ENCODE measurements around the gene FOXK1.

Gene FOXK1

DNA sequence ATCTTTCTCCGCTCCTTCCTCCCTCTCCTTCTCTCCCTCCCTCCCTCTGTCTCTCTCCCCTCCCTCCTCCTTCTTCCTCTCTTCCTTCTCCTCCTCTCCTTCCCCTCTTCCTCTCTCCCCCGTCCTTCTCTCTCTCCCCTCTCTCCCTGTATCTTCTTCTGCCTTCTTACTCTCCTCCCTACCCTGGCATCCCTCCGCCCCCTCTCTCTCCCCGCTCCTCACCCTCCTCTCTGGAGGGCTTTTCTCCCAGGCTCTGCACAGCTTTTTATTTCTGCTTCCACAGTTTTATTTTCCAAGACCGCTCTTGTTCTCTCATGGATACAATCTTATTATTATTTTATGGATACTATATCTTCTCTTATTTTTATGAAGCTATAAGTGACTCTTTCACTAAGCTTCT, 125.9 kb downstream of the FOXK1 start:
- no peak for TF ChIP-seq ZNF274 (IDR thresholded peaks at IDR 0.05; ENCODE audit: low read depth, low read length)
- no peak overlapping the region for H3K4me3 ChIP-seq (ENCODE audit: low read length)

DNA sequence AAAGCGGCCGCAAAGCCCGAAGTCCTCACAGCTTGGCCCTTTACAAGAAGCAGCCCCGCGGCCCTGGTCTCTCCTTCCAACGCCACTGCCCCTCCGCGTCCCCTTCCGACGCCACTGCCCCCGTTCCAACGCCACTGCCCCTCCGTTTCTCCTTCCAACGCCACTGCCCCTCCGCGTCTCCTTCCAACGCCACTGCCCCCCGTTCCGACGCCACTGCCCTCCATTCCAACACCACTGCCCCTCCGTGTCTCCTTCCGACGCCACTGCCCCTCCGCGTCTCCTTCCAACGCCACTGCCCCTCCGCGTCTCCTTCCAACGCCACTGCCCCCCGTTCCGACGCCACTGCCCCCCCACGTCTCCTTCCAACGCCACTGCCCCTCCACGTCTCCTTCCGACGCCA, 126.5 kb downstream of the FOXK1 start:
- TF ChIP-seq ZNF274 (IDR thresholded peaks at IDR 0.05; ENCODE audit: low read depth, low read length), result no peak
- no peak overlapping the region for H3K4me3 ChIP-seq (ENCODE audit: low read length)

DNA sequence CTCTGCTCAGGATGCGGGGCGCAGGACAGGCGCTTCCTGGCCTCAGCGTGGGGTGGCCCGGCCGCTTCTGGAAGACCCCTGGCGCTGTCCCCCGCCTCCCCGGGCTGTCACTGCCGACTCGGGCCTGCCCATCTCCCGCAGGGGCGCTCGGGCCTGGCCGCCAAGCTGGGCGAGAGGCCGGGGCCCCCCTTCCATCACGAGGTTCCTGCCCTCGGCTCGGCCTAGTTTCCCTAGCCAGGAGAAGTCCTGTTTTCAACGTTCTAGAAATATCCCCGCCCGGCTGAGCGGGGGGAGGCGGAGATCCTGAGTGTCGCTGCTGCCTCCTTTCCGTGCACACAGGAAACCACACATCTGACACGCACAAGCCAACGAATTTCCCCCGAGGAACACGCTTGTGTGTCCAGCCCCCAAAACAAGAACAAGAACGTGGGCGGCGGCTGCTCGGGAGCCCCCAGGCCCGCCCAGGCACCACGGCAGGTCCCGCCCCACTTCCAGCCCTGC, 127.0 kb downstream of the FOXK1 start:
- no peak for TF ChIP-seq ZNF274 (IDR thresholded peaks at IDR 0.05; ENCODE audit: low read depth, low read length)
- H3K4me3 ChIP-seq (ENCODE audit: low read length), result no peak overlapping the region; the same call in 1 of the 2 replicates

DNA sequence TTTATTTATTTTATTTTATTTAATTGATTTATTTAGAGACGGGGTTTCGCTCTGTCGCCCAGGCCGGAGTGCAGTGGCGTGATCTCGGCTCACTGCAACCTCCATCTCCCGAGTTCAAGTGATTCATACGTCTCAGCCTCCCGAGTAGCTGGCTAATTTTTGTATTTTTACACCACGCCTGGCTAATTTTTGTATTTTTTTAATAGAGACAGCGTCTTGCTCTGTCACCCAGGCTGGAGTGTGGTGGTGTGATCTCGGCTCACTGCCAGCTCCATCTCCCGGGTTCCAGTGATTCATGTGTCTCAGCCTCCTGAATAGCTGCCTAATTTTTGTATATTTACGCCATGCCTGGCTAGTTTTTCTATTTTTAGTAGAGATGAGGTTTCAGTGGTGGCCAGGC, 127.6 kb downstream of the FOXK1 start:
- no peak overlapping the region for H3K4me3 ChIP-seq (ENCODE audit: low read length)
- no peak for TF ChIP-seq ZNF274 (IDR thresholded peaks at IDR 0.05; ENCODE audit: low read depth, low read length)

DNA sequence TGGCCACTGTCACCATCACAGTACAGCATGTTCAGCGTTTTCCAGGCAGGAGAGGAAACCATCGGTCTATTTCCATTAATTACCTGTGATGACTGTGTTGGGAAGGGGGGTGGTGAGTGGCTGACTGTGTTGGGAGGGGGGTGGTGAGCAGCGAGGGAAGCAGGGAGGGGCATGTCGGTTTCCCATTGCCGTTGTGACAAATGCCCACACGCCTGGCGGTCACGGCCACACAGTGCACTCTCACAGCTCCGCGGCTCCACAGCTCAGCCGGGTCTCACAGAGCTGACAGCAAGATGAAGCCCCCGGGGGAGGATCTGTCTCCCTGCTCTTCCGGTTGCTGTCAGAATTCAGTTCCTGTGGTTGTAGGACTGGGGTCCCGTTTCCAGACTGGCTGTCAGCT, 132.3 kb downstream of the FOXK1 start:
- no peak overlapping the region for H3K4me3 ChIP-seq (ENCODE audit: low read length)
- TF ChIP-seq ZNF274 (IDR thresholded peaks at IDR 0.05; ENCODE audit: low read depth, low read length), result no peak

DNA sequence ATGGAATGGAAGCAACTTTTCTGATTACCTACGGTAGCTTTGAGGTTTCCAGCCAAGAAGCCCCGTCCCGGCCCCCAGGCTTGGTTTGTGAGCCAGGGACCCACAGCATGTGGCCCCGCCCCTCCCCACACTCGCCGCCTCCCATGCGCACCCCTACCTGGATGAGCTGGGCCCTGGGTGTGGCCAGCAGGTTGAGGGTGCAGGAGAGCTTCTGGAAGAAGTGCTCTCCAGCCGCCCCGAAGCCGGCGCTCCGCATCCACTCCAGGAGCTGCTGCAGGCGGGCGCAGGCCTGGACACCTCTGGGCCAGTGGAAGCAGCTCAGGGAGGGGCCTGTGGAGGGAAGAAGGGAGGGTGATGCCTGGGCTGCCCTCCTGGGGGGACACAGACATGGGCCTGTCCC, 133.0 kb downstream of the FOXK1 start:
- no peak overlapping the region for H3K4me3 ChIP-seq (ENCODE audit: low read length)
- no peak for TF ChIP-seq ZNF274 (IDR thresholded peaks at IDR 0.05; ENCODE audit: low read depth, low read length)

DNA sequence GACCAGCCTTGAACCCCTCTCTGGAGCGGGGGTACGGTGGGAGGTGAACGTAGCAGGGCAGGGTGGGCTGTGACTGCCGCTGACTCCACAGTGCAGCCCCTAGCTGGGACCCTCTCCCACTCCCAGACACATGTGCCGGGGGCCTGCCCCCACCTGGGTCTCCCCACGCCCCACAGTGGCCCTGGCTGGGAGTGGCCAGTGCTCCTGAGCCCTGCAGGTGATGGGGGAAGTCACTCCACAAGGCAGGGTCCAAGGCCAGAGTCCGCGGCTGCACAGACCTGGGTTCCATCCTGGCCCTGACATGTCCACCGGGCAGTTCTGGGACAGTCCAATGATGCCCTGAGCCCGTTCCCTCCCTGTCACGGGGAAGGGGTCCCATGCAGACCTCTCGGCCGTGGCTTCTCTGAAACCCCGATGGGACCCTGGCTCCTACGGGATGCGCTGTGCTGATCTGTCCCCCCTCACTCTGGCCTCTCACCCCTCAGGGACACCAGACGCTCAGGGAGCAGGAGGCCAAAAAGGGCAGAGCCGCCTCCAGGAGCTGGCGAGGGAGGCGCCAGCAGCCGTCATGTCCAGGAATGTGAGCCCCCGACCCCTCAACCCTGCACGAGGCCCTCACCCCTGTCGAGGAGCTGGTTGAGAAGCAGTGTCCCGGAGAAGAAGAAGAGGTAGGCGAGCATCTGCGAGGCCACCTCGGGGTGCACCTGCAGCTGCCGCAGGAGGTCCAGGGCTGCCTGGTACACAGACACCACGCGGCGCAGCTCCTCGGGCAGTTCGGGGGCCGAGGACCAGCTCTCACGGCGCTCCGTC, 133.7 kb downstream of the FOXK1 start:
- H3K4me3 ChIP-seq (ENCODE audit: low read length), result no peak overlapping the region
- TF ChIP-seq ZNF274 (IDR thresholded peaks at IDR 0.05; ENCODE audit: low read depth, low read length), result no peak

DNA sequence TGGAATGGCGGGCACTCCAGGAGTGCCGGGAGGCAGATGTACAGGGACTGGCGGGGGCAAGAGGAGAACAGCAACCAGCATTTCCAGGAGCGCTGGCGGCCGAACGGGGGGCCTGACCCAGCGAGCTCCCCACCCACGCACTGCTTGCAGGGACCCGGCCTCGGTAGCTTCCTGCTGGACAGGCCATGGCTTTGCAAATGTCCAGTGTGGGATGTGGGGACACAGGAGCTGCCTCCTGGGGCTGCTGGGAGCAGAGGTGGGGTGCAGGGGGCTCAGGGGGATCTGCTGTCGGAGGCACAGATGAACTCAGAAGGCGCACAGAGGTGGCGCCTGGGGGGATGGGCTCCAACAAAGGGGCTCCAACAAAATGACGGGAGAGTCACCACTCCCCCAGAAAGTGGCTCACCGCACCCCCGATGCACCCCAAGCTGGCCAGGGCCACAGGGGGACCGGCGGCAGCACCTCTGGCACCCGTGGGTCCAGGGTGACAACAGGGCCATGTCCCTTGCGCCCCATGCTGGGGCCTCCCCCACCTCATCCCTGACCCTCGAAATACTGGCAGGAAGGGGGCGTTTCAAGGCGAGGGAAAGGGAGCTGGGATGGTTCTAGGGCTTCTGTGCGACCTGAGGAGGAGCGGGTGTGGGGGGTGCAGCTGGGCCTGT, 134.5 kb downstream of the FOXK1 start:
- TF ChIP-seq ZNF274 (IDR thresholded peaks at IDR 0.05; ENCODE audit: low read depth, low read length), result no peak
- no peak overlapping the region for H3K4me3 ChIP-seq (ENCODE audit: low read length)

DNA sequence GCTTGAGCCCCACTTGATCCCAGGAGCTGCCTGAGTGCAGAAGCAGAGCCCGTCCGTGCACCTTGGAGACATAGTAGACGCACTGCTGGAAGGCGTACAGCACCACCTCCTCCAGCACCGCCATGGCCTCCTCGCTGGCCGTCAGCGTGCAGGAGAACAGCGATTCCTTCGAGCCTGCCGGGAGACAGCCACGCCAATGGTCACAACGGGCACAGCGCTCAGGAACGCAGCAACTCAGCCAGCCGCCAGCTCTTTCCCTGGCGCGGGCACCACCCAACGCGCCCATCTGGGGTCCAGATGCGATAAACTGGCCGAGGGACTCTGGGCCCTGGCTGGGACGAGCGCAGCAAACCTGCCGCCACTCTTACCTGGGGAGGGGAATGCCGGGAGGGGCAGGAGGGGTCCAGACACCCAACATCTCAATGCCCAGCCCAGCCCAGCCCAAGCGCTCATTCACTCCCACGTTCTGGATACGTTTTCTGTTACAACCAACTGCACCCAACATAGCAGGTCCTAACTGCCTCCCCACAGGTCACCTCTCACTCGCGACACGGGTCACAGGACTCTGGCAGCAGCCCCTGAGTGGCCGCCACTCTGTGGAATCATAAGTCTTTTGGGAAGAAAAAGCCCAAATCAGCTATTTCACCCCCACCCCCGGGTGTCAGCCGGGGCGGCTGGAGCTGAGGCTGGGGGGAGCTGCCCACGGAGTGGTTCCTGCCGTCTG, 135.2 kb downstream of the FOXK1 start:
- no peak overlapping the region for H3K4me3 ChIP-seq (ENCODE audit: low read length)
- TF ChIP-seq ZNF274 (IDR thresholded peaks at IDR 0.05; ENCODE audit: low read depth, low read length), result no peak

DNA sequence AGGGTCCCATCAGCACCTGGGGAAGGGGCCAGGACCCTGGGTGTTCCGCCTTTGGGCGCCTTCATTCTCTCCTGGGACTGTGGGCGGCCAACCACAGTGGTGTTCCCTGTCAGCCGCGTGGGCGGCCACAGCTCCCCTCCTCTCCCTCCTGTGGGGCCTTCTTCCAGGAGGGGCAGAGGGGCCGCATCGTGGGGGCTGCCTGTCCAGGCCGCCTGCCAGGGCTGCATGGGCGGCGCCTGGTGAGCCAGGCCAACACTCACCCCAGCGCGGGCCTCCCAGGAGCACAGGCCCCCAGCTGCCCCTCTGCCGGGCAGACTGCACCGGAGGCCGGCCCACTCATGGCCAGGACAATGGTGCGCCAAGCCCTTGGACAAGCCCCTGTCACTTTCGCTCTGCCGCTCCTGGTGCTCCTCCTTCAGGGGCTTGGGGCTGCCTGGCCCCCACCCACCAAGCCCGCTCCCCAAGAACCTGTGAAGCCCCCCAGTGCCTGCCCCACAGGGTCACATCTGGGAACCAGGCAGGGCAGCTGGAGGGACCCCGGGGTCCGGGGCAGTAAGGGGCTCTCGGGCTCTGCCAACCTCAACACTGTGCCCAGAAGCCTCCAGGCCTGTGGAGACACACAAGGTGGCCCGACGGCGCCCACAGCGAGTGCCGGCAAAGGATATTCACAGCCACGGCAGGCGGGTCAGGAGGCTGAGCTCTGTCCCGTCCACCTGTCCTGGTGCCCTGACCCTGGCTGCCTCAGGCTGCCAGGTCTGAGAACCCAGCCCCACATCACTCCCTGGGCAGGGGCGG, 136.1 kb downstream of the FOXK1 start:
- TF ChIP-seq ZNF274 (IDR thresholded peaks at IDR 0.05; ENCODE audit: low read depth, low read length), result no peak
- H3K4me3 ChIP-seq (ENCODE audit: low read length), result no peak overlapping the region

DNA sequence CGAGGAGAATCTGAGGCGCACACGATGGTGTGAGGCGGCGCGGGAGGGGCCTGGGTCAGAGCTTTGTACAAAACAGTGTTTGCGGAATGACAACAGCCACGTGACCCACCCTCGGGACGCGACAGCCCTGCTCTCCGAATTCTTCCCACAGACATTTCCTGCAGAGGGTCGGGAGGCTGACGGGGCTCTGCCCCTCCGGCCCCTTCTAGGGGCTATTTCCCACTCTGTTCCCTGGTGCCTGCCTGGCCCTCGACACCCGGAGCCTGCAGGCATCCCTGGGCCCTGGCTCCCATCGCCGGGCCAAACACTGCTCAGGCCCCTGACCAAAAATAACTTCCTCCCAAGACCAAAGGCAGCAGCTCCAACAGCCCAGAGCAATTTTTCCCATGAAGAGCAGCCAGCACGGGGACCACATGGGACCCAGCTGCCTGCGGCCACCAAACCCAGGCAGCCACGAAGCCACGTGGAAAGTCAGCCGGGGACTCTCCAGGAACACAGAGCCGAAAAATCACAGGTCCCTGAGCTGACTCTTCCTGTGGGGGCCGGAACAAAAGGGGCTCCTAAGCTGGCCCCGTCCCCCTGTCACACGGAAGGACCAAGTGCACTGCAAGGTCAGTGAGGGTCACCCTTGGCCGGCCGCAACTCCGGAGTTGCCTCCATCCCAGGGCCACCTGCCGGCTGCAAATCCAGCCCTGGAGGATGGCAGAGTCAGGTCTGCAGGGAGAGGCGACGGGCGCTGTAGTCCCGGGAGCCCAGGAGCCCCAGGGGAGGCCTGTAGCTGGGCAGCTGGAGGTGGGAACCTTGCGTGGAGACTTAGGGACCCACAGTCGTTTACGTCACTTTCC, 137.7 kb downstream of the FOXK1 start:
- H3K4me3 ChIP-seq (ENCODE audit: low read length), result no peak overlapping the region
- no peak for TF ChIP-seq ZNF274 (IDR thresholded peaks at IDR 0.05; ENCODE audit: low read depth, low read length)

DNA sequence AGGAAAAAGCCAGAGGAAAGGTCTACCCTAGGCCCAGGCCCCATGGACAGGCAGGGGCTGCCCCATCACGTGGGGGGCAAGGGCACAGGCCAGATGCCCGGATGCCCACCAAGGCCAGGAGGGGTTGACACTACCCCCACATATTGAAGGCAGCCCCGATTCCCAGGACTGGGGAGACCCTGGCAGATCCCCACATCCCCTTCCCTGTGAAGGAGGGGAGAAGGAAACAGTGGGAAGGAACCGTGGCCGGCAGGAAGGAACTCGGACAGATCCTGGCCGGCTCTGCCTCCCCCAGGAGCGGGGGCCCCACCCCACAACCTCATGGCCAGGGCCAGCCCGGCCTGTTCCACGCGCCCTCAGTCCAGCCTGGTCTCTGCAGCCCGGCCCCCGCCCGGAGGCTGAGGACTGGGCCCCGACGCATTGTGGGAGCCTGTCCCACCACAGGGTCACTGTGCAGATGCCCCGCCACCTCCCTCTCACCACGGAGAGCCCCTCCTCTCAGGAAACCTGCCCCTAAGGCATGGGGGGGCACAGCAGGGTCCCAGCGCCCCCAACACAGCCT, 138.4 kb downstream of the FOXK1 start:
- H3K4me3 ChIP-seq (ENCODE audit: low read length), result no peak overlapping the region
- no peak for TF ChIP-seq ZNF274 (IDR thresholded peaks at IDR 0.05; ENCODE audit: low read depth, low read length)

Data from GM08714 (cell line).